ENCODE results near the gene CDC42BPA. TPM values are rescaled to one million over a fixed set of nuclear protein-coding genes. Genes with fewer than 3 reads are reported as not detected.
"Not testable (repeated sequence)": the region's sequence is repeated elsewhere in the genome, so short reads cannot be mapped to it uniquely, and the experiment has no call there.

CDC42BPA gene
- total RNA-seq, 1 experiment from 2014 or later, result 77.7 TPM

DNA sequence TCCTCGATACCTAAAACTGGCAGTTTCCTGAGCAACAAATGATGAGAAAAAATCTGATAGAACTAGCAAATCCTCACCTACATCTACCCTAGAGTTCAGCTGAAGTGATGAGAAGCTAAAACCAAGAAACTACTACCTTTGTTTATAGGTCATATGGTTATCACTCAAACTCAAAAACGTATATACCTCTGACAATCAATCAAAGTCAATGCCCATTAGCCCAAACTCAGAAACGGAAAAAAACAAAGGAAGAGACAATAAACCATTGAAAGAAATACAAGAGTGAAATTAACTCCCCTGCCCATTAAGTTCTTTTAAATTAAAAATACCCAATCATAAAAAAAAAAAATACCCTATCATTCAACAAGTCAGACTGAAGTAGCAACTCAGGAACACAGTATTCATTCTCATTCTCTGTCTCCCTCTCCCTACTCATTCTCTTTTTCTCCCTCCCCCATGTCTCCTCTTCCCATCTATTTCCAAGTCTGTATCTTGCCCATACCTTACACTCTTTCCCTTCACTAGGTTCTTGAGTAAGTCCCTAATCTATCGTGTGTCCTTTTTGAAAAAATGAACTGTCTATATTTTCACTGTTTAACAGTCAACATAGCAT lies 6.8 kb downstream of the CDC42BPA start:
- no peak for DNase-seq (ENCODE audit: extremely low read depth, low read depth)

DNA sequence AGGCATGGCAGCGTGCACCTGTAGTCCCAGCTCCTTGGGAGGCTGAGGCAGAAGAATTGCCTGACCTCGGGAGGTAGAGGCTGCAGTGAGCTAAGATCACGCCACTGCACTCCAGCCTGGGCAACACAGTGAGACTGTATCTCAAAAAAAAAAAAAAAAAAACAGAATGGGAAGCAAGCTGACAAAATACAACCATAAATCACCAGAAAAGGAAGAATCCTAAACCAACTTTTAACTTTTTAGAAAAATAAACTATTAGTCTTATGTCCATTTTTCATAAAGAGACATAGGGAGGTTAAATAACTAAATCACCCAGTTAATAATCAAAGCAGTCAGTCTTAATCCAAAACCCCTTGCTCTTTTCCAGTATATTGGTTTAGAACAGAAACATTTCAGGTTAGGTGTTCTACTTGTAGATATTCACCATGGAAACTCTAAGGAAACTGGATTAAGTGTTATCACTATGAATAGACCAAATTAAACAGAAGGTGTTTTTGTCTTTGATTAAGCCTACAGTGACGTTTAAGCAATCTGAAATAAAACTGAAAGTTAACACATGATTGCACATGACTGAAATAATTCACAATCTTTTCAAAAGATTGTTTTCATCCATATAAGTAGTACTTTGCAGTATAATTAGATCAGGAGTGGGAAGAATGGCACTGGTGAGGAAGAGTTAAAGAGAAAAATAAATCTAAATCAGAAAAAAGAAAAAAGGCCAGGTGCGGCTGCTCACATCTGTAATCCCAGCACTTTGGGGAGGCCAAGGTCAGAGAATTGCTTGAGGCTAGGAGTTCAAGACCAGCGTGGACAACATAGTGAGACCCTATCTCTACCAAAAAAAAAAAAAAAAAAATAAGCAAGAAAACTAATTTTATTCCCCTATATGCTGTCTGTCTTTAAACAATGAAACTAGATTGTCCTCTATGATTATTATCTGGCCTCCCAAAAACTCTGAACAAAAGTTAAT lies 9.6 kb downstream of the CDC42BPA start:
- DNase-seq (ENCODE audit: extremely low read depth, low read depth), result no peak

DNA sequence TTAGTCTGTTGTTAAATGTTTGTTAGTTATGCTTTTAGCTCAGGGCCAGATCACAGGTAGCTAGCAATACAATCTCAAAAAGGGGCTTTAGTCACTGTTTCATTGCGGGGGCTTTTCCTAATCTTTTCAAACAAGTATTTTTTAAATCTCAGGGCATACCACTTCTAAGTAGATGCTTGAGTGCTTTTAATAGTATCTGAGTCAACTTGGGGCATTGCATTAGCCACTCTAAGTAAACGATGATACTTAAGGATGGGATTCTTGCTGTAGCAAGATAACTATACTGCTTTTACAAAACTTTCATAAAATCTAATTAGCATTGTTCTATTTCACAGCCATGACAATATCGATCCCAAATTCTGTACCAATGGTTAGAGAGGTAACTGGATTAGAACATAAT lies 11.6 kb downstream of the CDC42BPA start:
- DNase-seq (ENCODE audit: extremely low read depth, low read depth), result no peak

DNA sequence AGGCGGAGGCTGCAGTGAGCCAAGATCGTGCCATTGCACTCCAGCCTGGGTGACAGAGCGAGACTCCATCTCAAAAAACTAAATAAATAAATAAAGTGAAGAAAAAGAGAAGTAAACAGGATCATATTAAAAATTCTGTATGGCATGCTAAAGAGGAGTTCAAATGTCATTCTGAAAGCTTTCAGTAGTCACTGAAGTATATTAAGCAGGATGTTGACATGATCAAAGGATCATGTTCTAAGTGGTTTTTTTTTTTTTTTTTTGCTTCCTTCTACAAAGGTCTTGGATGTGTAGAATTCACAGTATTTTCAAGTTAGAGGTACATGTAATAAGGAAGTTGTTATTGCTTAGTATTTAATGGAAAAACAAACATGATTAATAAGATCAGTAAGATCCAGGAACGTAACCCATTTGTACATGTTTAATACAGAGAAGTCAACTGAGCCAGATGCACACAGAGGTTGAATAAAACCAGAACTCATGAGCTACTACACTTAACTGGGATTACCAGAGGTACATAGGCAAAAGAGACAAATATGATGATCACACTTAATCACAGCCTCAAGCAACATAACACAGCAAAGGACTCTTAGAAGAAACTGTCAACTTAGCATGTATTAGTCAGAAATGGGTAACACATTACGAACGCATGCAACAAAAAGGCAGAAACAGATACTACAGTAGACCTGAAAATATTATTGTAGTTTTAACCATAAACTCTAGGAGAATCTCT lies 12.2 kb downstream of the CDC42BPA start:
- DNase-seq (ENCODE audit: extremely low read depth, low read depth), result no peak

DNA sequence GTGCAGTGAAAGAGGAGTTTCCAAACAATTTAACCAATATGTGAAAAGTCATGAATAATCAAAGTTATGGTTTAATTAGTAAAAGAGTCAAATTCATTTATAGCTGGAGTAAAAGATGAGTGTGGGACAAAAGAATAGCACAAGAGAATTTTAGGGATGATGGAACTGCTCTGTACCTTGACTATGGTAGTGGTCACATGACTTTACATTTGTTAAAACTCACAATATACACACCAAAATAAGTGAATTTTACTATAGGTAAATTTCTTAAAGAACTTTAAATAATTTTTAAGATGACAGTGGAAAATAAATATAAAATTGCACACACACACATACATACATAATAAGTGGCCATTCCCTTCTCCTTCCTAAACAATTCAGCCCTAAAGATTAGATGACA lies 13.6 kb downstream of the CDC42BPA start:
- DNase-seq (ENCODE audit: extremely low read depth, low read depth), result no peak

DNA sequence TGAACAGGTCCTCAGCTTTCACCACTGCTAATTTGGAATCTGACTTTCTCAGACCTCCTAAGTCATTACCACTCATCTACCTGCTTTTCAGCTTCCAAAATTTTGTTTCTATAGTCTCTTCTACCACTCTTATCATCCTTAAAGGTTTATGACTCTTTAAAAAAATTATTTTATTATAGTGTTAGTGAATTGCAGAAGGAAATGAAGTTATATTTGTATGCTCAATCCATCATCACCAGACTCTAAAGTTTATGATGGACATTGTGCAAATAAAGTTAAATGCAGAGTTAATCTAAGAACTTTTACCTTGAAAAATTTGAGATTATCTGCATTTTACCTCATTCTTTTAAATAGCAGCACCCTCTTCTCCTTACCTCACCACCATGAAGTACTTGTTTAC lies 14.6 kb downstream of the CDC42BPA start:
- DNase-seq (ENCODE audit: extremely low read depth, low read depth), result no peak

DNA sequence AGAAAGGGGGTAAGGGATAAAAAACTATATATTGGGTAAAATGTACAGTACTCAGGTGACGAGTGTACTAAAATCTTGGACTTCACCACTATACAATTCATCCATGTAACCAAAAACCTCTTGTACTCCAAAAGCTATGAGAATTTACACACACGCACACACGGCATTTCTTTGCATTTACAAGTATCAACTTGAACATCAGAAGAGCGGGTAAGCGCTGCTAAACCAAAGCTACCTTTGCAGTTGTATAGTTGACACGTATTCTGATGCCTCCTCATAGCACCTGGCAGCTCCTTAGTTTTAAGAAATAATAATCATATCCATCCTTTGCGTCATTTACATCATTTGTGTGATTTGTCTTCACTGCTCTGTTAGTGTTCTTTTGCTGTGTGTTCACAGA lies 17.6 kb downstream of the CDC42BPA start:
- no peak for DNase-seq (ENCODE audit: extremely low read depth, low read depth)

DNA sequence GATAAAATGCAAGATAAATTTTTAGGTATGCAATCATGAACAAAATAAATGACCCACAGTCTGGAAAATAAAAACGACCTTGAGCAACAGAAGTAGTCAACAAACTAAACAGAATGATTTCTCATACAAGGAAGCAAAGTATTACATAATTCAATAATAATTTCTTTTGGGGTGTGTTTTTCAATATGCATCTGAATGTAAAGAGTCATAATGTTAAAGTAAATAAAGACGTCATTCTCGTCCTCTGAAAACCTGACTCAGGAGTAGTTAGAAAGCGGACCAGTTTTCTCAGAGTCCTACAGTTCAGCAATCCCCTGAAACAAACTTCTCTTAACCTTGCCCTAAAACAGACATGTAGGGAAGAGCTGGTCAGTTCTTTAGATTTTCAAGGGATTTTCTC lies 18.6 kb downstream of the CDC42BPA start:
- DNase-seq (ENCODE audit: extremely low read depth, low read depth), result peak; percentile 80

DNA sequence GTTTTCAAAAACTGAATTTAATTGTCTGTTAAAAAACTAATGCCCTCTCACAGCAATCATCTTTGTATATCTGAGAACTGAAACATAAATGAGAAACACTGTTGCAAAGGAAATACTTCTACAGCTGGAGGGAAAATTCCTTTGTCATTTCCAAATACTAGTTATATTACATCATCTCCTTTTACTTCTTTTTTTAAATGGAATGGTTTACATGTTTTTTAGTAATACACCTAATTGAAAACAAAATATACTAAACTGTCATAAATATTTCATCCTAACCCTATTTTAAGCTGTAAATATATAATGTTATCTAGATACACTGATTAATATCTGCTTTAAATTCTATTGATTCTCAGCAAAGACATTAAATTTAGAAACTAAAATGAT lies 19.1 kb downstream of the CDC42BPA start:
- peak; percentile 47 for DNase-seq (ENCODE audit: extremely low read depth, low read depth)

DNA sequence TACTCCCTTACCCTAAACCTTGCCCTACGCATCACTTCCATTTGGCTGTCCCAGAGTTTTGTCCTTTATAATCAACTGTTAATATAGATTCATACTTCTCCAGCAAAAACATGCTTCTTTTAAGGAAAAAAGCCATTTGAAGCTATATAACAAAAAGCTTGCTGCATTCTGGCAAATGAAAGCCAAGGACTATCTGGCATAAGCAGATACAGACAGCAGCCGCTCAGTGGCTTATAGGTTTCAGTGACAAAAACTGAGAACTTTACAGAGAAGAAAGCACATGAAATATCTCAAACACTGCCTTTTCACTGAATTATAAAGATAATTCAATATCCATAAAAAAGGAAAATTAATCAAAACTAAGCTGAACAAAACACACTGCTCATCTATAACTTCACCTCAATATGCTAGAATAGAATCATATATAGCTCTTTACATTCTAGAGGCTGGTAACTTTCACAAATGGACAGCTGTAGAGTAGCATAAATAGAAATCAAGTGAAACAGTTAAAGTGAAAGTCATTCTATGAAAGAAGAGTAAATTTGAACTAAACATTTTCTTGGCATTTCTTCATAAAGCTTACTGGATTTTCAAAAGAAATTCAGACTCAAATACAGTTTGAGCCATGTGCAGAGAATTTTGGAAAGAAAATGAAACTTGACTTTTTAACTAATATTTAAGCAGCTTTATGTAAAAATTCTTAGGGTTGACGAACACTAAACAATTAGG lies 19.6 kb downstream of the CDC42BPA start:
- no peak for DNase-seq (ENCODE audit: extremely low read depth, low read depth)

DNA sequence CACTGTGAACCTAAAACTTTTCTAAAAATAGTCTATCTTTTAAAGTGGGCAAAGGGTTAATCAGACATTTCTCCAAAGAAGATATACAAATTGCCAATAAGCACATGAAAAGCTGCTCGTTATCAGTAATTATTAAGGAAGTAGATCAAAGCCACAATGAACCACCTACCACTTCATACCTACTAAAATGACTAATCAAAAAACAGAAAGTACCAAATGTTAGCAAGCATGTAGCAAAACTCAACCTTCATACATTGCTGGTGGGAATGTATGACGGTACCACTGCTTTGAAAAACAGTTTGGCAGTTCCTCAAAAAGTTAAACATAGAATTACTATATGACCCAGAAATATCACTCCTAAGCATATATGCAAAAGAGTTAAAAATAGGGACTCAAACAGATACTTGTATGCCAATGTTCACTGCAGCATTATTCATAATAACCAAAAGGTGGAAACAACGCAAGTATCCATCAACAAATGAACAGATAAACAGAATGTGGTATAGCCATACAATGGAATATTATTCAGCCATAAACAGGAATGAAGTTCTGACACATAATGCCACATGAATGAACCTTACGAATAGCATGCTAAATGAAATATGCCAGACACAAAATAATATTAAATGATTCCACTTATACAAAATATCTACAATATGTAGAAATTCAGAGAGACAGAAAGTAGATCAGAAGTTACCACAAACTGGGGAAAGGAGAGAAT lies 21.1 kb downstream of the CDC42BPA start:
- no peak for DNase-seq (ENCODE audit: extremely low read depth, low read depth)

DNA sequence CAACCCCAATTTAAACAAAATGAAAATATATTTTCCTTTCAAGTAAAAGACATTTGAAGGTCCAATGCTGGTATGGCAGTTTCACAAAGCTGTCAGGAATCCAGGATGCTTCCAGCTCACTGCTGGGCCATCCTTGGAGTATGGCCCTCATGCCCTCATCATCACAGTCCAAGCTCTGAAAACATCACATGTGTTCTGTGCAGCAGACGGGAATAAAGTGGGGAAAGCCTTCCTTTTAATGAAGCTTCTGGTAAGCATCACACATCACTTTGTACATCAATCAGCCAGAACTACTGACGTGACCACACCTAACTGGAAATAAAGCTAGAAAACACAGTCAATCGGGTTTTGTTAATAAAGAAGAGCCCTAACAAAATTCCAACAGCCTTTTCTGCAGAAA lies 22.7 kb downstream of the CDC42BPA start:
- no peak for DNase-seq (ENCODE audit: extremely low read depth, low read depth)

DNA sequence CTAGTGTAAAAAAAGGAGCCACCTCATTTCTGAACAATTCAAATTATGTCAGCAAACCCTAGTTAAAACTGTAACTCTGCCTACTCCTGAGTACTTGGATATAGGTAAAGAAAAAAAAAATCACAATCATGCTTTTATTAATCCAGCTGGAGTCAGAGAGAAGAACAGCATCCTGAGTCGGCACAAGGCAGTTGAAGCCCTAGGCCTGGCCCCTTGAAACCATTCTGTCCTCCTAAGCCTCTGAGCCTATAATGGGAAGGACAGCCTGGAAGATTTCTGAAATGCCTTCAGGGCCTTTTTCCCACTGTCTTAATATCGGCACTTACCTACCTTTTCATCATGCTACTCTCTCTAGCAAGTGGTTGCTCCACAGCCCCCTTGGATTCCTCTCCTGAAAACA lies 32.5 kb downstream of the CDC42BPA start:
- DNase-seq (ENCODE audit: extremely low read depth, low read depth), result no peak

DNA sequence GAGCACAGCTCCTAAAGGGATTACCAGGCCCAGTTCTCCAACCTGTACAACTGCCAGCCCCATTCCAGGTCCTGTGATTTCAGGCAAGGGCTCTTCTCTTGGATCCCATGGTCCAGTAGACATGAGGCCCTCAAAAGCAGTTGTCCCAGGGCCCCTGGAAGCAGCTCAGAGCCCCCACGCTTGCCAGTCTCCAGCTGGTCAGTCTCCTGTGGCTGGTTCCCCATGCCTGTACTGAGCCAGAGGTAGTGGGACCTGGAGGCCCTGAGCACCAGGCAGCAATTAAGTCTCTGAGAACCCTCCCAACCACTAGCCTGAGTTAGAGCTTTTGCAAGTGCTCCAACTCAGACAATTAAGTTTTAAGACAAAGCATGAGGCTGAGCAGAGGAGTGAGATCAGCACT lies 36.9 kb downstream of the CDC42BPA start:
- no peak for DNase-seq (ENCODE audit: extremely low read depth, low read depth)

DNA sequence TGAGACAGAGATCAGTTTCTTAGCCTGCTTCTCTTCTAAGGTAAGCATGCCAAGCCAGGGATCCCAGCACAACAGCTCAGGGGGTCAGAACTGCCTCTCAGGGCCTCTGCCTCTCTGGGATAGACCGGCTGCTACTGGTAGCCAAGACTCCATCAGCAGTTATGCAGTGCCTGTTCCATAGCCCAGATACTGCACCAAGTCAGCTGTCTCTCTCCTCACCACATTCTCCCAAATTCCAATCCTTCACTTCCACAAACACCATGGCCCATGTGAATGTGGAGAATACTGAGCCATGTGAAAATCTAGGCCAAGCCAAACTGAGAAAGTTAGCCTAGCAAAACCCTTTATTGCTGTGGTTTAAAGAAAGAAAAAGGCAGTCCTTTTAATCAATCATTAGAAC lies 37.5 kb downstream of the CDC42BPA start:
- no peak for DNase-seq (ENCODE audit: extremely low read depth, low read depth)

DNA sequence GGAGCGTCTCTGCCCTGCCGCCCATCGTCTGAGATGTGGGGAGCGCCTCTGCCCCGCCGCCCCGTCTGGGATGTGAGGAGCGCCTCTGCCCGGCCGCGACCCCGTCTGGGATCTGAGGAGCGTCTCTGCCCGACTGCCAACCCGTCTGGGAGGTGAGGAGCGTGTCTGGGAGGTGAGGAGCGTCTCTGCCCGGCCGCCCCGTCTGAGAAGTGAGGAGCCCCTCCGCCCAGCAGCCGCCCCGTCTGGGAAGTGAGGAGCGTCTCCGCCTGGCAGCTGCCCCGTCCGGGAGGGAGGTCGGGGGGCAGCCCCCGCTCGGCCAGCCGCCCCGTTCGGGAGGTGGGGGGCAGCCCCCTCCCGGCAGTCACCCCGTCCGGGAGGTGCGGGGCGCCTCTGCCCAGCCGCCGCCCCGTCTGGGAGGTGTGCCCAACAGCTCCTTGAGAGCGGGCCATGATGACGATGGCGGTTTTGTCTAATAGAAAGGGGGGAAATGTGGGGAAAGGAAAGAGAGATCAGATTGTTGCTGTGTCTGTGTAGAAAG lies 42.1 kb downstream of the CDC42BPA start:
- DNase-seq (ENCODE audit: extremely low read depth, low read depth), result not testable (repeated sequence)

DNA sequence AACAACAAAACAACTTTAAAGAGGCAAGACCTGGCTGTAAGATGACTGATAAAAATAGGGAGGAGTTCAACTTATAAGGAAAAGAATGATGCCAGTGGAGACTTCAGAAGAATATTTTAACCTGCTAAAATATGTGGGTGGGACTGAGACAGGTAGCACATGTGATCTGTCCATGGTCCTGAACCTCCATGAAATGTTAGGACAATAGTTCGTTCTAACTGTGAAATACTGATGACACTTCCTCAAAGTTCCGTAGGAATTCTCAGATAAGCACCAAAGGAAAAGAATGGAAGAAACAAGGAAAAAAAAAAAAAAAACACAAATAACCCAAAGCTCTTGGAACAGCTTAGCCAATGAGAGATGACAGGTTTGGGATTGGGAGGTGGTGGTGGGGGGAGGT lies 44.7 kb downstream of the CDC42BPA start:
- peak; percentile 22 for DNase-seq (ENCODE audit: extremely low read depth, low read depth)

DNA sequence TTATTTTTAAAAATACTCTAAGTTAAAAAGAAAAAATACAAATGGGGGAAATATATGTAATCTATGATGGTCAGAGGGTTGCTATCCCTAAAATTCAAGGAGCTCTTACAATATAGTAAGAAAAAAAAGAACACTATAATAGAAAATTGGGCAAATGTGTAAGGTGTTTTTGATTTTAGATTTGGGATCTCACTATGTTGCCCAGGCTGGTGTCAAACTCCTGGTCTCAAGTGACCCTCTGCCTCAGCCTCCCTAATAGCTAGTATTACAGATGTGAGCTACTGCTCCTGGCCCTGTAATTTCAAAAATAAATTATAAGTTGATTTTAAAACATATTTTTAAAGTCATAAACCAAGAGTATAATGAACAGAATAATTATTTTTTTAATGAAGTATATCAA lies 45.9 kb downstream of the CDC42BPA start:
- no peak for DNase-seq (ENCODE audit: extremely low read depth, low read depth)

DNA sequence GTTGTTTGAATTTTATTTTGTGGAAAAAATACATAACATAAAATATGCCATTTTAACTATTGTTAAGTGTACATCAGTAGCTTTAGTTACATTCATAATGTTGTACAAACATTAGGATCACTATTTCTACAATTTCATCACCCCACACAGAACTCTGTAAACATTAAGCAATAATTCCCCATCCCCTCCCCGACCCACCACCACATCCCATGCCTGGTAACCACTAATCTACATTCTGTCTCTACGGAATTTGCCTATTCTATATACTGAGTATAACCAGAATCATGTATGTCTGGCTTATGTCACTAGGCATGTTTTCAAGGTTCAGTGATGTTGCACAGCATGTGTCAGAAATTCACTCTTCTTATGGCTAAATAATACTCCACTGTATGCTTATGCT lies 47.7 kb downstream of the CDC42BPA start:
- DNase-seq (ENCODE audit: extremely low read depth, low read depth), result no peak

DNA sequence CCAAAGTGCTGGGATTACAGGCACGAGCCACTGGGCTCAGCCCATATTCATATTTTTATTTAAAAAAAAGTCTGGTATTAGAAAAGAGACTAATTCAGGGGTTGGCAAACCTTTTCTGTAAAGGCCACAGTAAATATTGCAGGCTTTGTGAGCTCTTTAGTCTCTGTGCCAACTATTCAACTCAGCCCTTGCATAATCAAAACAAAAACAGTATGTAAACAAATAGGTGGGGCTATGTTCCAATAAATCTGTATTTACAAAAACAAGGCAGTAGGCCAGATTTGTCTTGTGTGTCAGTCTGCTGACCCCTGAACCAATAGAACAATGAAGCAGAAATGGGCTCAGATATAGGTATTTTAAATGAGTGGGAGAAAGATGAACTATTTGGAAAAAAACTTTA lies 49.3 kb downstream of the CDC42BPA start:
- DNase-seq (ENCODE audit: extremely low read depth, low read depth), result peak; percentile 45

All from NCI-H460 (cell line).